GM21737 (cell line): ENCODE results near the gene PTPRCAP.

Experiments
- ATAC-seq: cut with Tn5 transposase; IDR thresholded peaks from one replicate; pipeline ENCODE4 v1.9.1; 2021; ENCODE audit warnings: mild to moderate bottlenecking, moderate library complexity; ENCODE audit not compliant: unreplicated experiment

The PTPRCAP gene

GRCh38 chr11:67441731-67442351 lies 4.4 kb upstream of the PTPRCAP start:
- no peak for ATAC-seq

- ATAC-seq, result no peak
Observed at GRCh38 chr11:67441098-67441563, 3.6 kb upstream of the PTPRCAP start.

GRCh38 chr11:67440229-67441097 lies 3.0 kb upstream of the PTPRCAP start:
- ATAC-seq, result no peak

- ATAC-seq, result no peak
Observed at GRCh38 chr11:67439321-67440228, 2.1 kb upstream of the PTPRCAP start.

GRCh38 chr11:67438158-67438902 lies 848 bp upstream of the PTPRCAP start:
- no peak for ATAC-seq

- no peak for ATAC-seq
Observed at GRCh38 chr11:67437809-67438157, 301 bp upstream of the PTPRCAP start.

- ATAC-seq, result no peak
Observed at GRCh38 chr11:67436459-67437081, 912 bp downstream of the PTPRCAP start.

- no peak for ATAC-seq
Observed at GRCh38 chr11:67435727-67436458, 1.6 kb downstream of the PTPRCAP start.

- ATAC-seq, result no peak
Observed at GRCh38 chr11:67435031-67435726, 2.3 kb downstream of the PTPRCAP start.

- ATAC-seq, result no peak
Observed at GRCh38 chr11:67434395-67434881, 3.0 kb downstream of the PTPRCAP start.

- ATAC-seq, result no peak
Observed at GRCh38 chr11:67433536-67434394, 3.7 kb downstream of the PTPRCAP start.

GRCh38 chr11:67432655-67433349 lies 4.7 kb downstream of the PTPRCAP start:
- no peak for ATAC-seq

- ATAC-seq, result no peak
Observed at GRCh38 chr11:67431346-67432249, 5.9 kb downstream of the PTPRCAP start.

GRCh38 chr11:67429722-67430121 lies 7.8 kb downstream of the PTPRCAP start:
- ATAC-seq, result no peak

GRCh38 chr11:67429038-67429668 lies 8.3 kb downstream of the PTPRCAP start:
- ATAC-seq, result no peak
